Fibroblast of lung (primary cell): ENCODE results near the gene PTS. TPM values are rescaled to one million over a fixed set of nuclear protein-coding genes. Genes with fewer than 3 reads are reported as not detected.

Source experiments
- DNase-seq, 2 donors: peaks; one replicate each; pipeline versions ENCODE4 v3.0.0 to v3.0.0-alpha.2; 2010; ENCODE audit warnings: low read depth in 2 of 2
- H2AFZ ChIP-seq: 2 replicates; pipeline ENCODE4 v1.5.1; 2012; ENCODE audit warnings: low read length, control low read depth, inconsistent platforms
- H3K27ac ChIP-seq: 2 replicates; pipeline ENCODE4 v1.5.1; 2011; ENCODE audit warnings: low read length, control low read depth; ENCODE audit not compliant: insufficient read depth
- H3K27me3 ChIP-seq: 2 replicates; pipeline ENCODE4 v1.5.1; 2011; ENCODE audit warnings: mild to moderate bottlenecking, low read length; ENCODE audit not compliant: control insufficient read depth, insufficient read depth
- H3K36me3 ChIP-seq: 2 replicates; pipeline ENCODE4 v1.5.1; 2011; ENCODE audit warnings: low read length; ENCODE audit not compliant: control insufficient read depth, insufficient read depth
- H3K4me1 ChIP-seq: 2 replicates; pipeline ENCODE4 v1.5.1; 2011; ENCODE audit warnings: low read length; ENCODE audit not compliant: control insufficient read depth, insufficient read depth; ENCODE audit errors: extremely low read depth
- H3K4me2 ChIP-seq: 2 replicates; pipeline ENCODE4 v1.5.1; 2011; ENCODE audit warnings: low read length, control low read depth; ENCODE audit not compliant: insufficient read depth; ENCODE audit errors: extremely low read depth
- H3K4me3 ChIP-seq, 4 experiments: fragments of 200-600 bp in 1 of 4; sonication (generic) in 1 of 4; replicated peaks in 1 of 4; 2 replicates each; pipeline ENCODE4 v1.5.1; 2011 to 2016; ENCODE audit warnings: low read length in 4 of 4, low read depth in 3 of 4, mild to moderate bottlenecking in 3 of 4, control low read depth in 2 of 4, inconsistent platforms in 1 of 4, mixed read lengths in 1 of 4; ENCODE audit not compliant: insufficient read depth in 1 of 4; ENCODE audit errors: control extremely low read depth in 1 of 4
- H3K79me2 ChIP-seq: 2 replicates; pipeline ENCODE4 v1.5.1; 2012; ENCODE audit warnings: mild to moderate bottlenecking, low read length, inconsistent platforms; ENCODE audit not compliant: control insufficient read depth, insufficient read depth
- H3K9ac ChIP-seq: 2 replicates; pipeline ENCODE4 v1.5.1; 2011; ENCODE audit warnings: mild to moderate bottlenecking, low read length, control low read depth; ENCODE audit not compliant: insufficient read depth
- H3K9me3 ChIP-seq: 2 replicates; pipeline ENCODE4 v1.5.1; 2012; ENCODE audit warnings: low read depth, low read length; ENCODE audit not compliant: control insufficient read depth, insufficient read depth
- H4K20me1 ChIP-seq: 2 replicates; pipeline ENCODE4 v1.5.1; 2011; ENCODE audit warnings: low read length; ENCODE audit not compliant: control insufficient read depth, insufficient read depth; ENCODE audit errors: extremely low read depth
- EZH2 ChIP-seq: IDR thresholded peaks from 2 replicates; pipeline ENCODE4 v1.5.1; 2012; ENCODE audit warnings: low read length, control low read depth, mild to moderate bottlenecking; ENCODE audit errors: missing control alignments
- polyA plus RNA-seq, 2 donors: library from polyadenylated mRNA; depleted of rRNA in 1 of 2; stranded (reverse) in 1 of 2; unstranded in 1 of 2; fragments of >200 nt; gene quantifications; 2 replicates each; pipeline ENCODE4 v1.2.1, GENCODE V29; 2011 to 2012; ENCODE audit warnings: missing spikeins in 1 of 2
- total RNA-seq: library from RNA; depleted of rRNA; stranded (reverse); fragments of >200 nt; gene quantifications from 2 replicates; pipeline ENCODE4 v1.2.1, GENCODE V29; 2014
- TF ChIP-seq, protein P1 (sequence below), 2 donors: IDR thresholded peaks in 1 of 2; conservative IDR thresholded peaks in 1 of 2; 1 replicate in 1 of 2; 2 replicates in 1 of 2; pipeline ENCODE4 v1.5.1; 2011 to 2012; ENCODE audit warnings: low read length in 2 of 2, control low read depth in 1 of 2, inconsistent platforms in 1 of 2, low read depth in 1 of 2, mild to moderate bottlenecking in 1 of 2

The PTS gene
- total and polyA plus RNA-seq, 2 donors (not counting 1 experiment from before 2014, with no cell fraction given), result 47.4 to 69.0 TPM

DNA sequence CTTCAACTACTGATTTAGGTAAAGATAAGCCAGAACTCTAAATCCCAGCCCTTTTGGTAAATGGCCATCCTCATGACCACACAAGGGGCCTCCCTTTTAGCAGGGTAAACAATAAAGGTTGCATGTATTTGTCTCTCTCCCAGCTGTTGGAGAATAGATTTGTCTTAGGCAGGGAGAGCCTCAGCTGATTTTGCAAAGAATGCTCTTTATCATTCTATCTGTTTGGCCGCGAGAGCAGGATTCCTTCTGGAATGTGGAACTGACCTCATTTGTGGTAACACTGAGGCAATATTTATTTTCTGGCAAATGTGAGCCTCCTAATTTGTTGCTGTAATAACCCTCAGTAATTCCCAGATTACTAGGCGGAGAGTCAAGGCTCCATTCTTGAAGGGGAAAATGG lies 15.3 kb downstream of the PTS start:
- Histone ChIP-seq H3K4me3 (no peak overlapping the region), H3K36me3 (peaks cover 4% of the 10 kb centered on the region), H3K27me3 (no peaks in the 10 kb centered on the region), H3K9ac (no peak overlapping the region), H2AFZ (no peak overlapping the region), H3K9me3 (no peaks in the 10 kb centered on the region), H3K79me2 (no peaks in the 10 kb centered on the region), H3K27ac (no peak overlapping the region), H3K4me2 (no peak overlapping the region), H3K4me1 (no peaks in the 10 kb centered on the region), H4K20me1 (no peaks in the 10 kb centered on the region)
- DNase-seq, result peak; percentile 79 to 95
- TF ChIP-seq EZH2, result no peak
- TF ChIP-seq, protein P1, sequence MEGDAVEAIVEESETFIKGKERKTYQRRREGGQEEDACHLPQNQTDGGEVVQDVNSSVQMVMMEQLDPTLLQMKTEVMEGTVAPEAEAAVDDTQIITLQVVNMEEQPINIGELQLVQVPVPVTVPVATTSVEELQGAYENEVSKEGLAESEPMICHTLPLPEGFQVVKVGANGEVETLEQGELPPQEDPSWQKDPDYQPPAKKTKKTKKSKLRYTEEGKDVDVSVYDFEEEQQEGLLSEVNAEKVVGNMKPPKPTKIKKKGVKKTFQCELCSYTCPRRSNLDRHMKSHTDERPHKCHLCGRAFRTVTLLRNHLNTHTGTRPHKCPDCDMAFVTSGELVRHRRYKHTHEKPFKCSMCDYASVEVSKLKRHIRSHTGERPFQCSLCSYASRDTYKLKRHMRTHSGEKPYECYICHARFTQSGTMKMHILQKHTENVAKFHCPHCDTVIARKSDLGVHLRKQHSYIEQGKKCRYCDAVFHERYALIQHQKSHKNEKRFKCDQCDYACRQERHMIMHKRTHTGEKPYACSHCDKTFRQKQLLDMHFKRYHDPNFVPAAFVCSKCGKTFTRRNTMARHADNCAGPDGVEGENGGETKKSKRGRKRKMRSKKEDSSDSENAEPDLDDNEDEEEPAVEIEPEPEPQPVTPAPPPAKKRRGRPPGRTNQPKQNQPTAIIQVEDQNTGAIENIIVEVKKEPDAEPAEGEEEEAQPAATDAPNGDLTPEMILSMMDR (conservative IDR thresholded peaks at IDR 0.05 in 1 of 2, IDR thresholded peaks at IDR 0.05 in 1 of 2; ENCODE audit: low read depth in 1 of 2, low read length in 2 of 2), result no peak

DNA sequence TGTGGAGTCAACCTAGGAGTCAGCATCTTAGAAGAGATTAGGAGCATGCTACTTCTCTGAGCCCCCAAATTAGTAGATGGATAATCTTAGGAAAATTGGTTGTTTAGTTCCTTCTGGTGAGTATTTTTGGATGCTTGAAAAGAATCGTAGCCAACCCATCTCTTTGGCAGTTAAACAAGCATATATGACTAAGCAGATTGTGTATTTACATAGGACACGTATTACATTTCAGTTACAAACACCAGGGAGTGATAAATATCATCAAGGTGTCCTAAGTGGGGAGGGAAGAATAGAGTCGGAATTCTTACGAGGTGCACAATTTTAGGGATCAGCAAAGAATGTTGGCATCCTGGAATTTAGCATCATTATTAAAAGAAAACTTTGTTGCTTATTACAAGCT lies 21.0 kb downstream of the PTS start:
- H3K27me3 ChIP-seq, result no peaks in the 10 kb centered on the region
- no peak overlapping the region for H3K4me3 ChIP-seq
- no peaks in the 10 kb centered on the region for H3K36me3 ChIP-seq
- no peak overlapping the region for H3K27ac ChIP-seq
- H3K9ac ChIP-seq, result no peak overlapping the region
- no peaks in the 10 kb centered on the region for H3K79me2 ChIP-seq
- H4K20me1 ChIP-seq, result no peaks in the 10 kb centered on the region
- H2AFZ ChIP-seq, result no peak overlapping the region
- no peak overlapping the region for H3K4me2 ChIP-seq
- no peaks in the 10 kb centered on the region for H3K9me3 ChIP-seq
- no peaks in the 10 kb centered on the region for H3K4me1 ChIP-seq
- TF ChIP-seq, protein P1 (conservative IDR thresholded peaks at IDR 0.05 in 1 of 2, IDR thresholded peaks at IDR 0.05 in 1 of 2; ENCODE audit: low read depth in 1 of 2, low read length in 2 of 2), result no peak
- no peak for TF ChIP-seq EZH2
- DNase-seq, result peak; percentile 58 to 66

DNA sequence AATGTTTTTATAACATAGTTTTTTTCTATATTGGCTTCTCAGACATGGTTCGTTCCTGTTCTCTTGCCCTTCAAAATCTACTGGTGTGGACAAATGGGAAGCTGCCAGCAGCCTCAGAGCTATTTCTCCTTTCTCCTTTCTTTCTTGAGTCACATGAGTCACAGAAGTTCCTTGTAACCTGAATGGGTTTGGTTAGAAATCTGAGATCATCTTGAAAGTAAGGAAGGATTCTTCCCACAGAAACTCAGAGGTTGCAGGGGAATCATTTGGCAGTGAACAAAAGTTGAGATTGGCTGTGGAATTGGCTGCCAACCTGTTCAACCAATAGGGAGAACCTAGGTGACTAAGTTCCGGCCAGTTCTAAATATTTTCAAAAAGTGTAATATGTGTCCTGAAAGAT lies 22.0 kb downstream of the PTS start:
- TF ChIP-seq, protein P1 (conservative IDR thresholded peaks at IDR 0.05 in 1 of 2, IDR thresholded peaks at IDR 0.05 in 1 of 2; ENCODE audit: low read depth in 1 of 2, low read length in 2 of 2), result no peak
- no peak for TF ChIP-seq EZH2
- Histone ChIP-seq H3K27ac (no peak overlapping the region), H3K4me3 (no peak overlapping the region), H3K27me3 (no peaks in the 10 kb centered on the region), H4K20me1 (no peaks in the 10 kb centered on the region), H3K4me1 (no peaks in the 10 kb centered on the region), H3K9ac (no peak overlapping the region), H2AFZ (no peak overlapping the region), H3K9me3 (no peaks in the 10 kb centered on the region), H3K4me2 (no peak overlapping the region), H3K79me2 (no peaks in the 10 kb centered on the region), H3K36me3 (no peaks in the 10 kb centered on the region)
- peak; percentile 54 to 92 for DNase-seq
